ACC112 (cell line): ENCODE results near the gene PRKCE.

Source experiments
- H2AFZ ChIP-seq: fragments of 200-600 bp; sonication (generic); one replicate; pipeline ENCODE4 v1.6.0; 2017; ENCODE audit warnings: antibody characterized with exemption, low read length; ENCODE audit not compliant: unreplicated experiment
- H3K27ac ChIP-seq: fragments of 200-600 bp; sonication (generic); 2 replicates; pipeline ENCODE4 v1.5.1; 2014; ENCODE audit warnings: low read depth, mild to moderate bottlenecking, antibody characterized with exemption, low read length, moderate library complexity
- H3K27me3 ChIP-seq: fragments of 200-600 bp; sonication (generic); 2 replicates; pipeline ENCODE4 v1.6.1; 2014; ENCODE audit warnings: mild to moderate bottlenecking, antibody characterized with exemption, low read length, moderate library complexity, mixed read lengths; ENCODE audit not compliant: insufficient read depth
- H3K36me3 ChIP-seq: fragments of 200-600 bp; sonication (generic); 2 replicates; pipeline ENCODE4 v1.6.1; 2016; ENCODE audit warnings: mild to moderate bottlenecking, antibody characterized with exemption, low read length, moderate library complexity, mixed read lengths; ENCODE audit not compliant: insufficient read depth
- H3K4me1 ChIP-seq: fragments of 200-600 bp; sonication (generic); one replicate; pipeline ENCODE4 v1.6.1; 2016; ENCODE audit warnings: low read length, mixed read lengths; ENCODE audit not compliant: insufficient read depth, unreplicated experiment, control insufficient read depth
- H3K4me3 ChIP-seq: fragments of 200-600 bp; sonication (generic); 2 replicates; pipeline ENCODE4 v1.5.1; 2014; ENCODE audit warnings: mild to moderate bottlenecking, low read depth, low read length
- H3K79me2 ChIP-seq: fragments of 200-600 bp; sonication (generic); one replicate; pipeline ENCODE4 v1.6.0; 2016; ENCODE audit warnings: low read length; ENCODE audit not compliant: control insufficient read depth, unreplicated experiment, insufficient read depth

Gene PRKCE

DNA sequence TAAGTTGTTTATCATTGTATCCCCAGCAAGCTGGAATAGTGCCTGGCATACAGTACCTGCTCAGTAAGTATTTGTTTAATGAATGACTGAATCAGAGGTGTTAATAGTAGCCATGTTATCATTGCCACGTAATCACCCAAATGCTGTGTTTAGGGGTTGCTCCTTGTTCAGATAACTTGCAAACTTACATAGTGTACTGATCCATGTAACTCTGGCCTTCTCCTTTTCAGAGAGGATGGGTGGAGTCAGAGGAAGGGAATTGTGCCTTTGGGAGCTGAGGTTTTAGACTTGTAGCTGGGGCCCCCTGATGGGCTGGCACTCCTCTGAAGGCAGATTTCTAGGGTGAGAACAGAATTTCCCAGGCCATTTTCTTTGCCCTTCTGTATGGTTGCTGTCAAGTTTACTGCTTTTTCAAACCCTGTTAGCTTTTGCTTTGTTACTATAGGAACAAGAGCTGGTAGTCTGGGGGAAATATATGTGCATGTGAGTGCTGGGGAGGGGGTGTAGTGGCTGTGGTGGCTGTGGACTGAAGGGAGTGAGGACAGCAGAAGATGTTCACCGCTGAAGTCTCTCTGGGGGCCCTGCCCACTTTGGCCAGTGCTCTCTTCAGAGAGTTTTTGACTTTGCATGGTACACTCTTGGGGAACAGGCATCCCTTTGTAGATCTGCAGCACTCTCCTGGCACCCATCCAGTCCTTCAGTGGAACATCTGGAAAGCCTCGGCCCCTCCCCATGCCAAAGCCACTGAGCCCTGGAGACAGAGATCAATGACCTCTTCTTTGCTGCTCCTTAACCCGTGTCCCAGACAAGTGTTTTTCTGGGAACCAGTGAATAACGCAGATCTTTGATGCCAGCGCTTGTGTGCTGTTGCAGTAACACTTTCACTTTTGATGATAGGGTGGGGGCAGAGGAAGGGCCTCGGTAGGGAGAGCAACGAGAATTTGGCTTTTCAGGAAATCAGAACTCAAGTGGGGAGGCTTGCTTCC is 209.0 kb downstream of the PRKCE start:
- Histone ChIP-seq H3K27ac (peak overlapping the region; percentile 41; the same call in 1 of the 2 replicates), H3K4me3 (peak overlapping the region; percentile 71), H3K4me1 (peaks cover 18% of the 10 kb centered on the region), H2AFZ (peak overlapping the region; percentile 65), H3K36me3 (no peaks in the 10 kb centered on the region), H3K79me2 (no peaks in the 10 kb centered on the region), H3K27me3 (no peaks in the 10 kb centered on the region)

GRCh38 chr2:45862843-45863242 is 211.4 kb downstream of the PRKCE start:
- H3K4me3 ChIP-seq: no peak overlapping the region
- no peak overlapping the region for H3K27ac ChIP-seq
- no peaks in the 10 kb centered on the region for H3K36me3 ChIP-seq
- H3K4me1 ChIP-seq: peaks cover 16% of the 10 kb centered on the region
- H2AFZ ChIP-seq: no peak overlapping the region
- H3K79me2 ChIP-seq: no peaks in the 10 kb centered on the region
- H3K27me3 ChIP-seq: no peaks in the 10 kb centered on the region

GRCh38 chr2:45864121-45864520 is 212.6 kb downstream of the PRKCE start:
- Histone ChIP-seq H3K36me3 (no peaks in the 10 kb centered on the region), H3K4me1 (peaks cover 19% of the 10 kb centered on the region), H3K4me3 (no peak overlapping the region), H3K27me3 (no peaks in the 10 kb centered on the region), H2AFZ (no peak overlapping the region), H3K79me2 (no peaks in the 10 kb centered on the region), H3K27ac (no peak overlapping the region)

GRCh38 chr2:45867349-45867748 is 215.9 kb downstream of the PRKCE start:
- peaks cover 5% of the 10 kb centered on the region for H3K79me2 ChIP-seq
- H3K4me1 ChIP-seq: peaks cover 14% of the 10 kb centered on the region

DNA sequence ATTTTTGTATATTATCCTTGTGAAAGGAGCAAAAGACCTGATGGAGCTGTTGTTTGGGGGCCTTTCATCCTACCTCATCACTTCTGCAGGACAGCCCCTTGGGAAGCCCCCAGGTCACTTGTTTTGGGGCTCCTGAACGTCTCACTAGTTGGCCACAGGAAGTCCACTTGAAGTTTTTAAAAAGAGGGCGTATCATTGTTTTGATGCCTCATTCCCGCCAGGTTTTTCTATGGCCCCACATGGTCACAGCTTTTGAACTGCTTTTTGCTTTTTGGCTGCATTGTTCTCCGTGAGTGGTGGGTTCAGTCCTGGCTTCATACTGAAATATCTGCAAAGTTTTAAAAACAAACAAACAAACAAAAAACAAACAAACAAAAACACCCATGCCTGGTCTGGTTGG is 216.3 kb downstream of the PRKCE start:
- no peaks in the 10 kb centered on the region for H3K27me3 ChIP-seq
- no peak overlapping the region for H2AFZ ChIP-seq
- peaks cover 18% of the 10 kb centered on the region for H3K4me1 ChIP-seq
- peaks cover 5% of the 10 kb centered on the region for H3K79me2 ChIP-seq
- no peak overlapping the region for H3K4me3 ChIP-seq
- H3K27ac ChIP-seq: no peak overlapping the region
- H3K36me3 ChIP-seq: no peaks in the 10 kb centered on the region

More at GRCh38 chr2:45867349-45867748, 215.9 kb downstream of the PRKCE start:
- no peak overlapping the region for H2AFZ ChIP-seq
- no peaks in the 10 kb centered on the region for H3K36me3 ChIP-seq
- H3K27ac ChIP-seq: no peak overlapping the region
- H3K27me3 ChIP-seq: no peaks in the 10 kb centered on the region
- H3K4me3 ChIP-seq: no peak overlapping the region

GRCh38 chr2:45869165-45869501 is 217.7 kb downstream of the PRKCE start:
- Histone ChIP-seq H3K27me3 (no peaks in the 10 kb centered on the region), H3K27ac (no peak overlapping the region), H3K4me1 (peaks cover 18% of the 10 kb centered on the region), H3K4me3 (no peak overlapping the region), H3K79me2 (peaks cover 5% of the 10 kb centered on the region), H2AFZ (no peak overlapping the region), H3K36me3 (no peaks in the 10 kb centered on the region)

- Histone ChIP-seq H3K4me1 (peaks cover 18% of the 10 kb centered on the region), H3K36me3 (peaks cover 11% of the 10 kb centered on the region; the same call in 1 of the 2 replicates), H2AFZ (no peak overlapping the region), H3K27ac (no peak overlapping the region), H3K79me2 (peaks cover 5% of the 10 kb centered on the region), H3K27me3 (no peaks in the 10 kb centered on the region), H3K4me3 (no peak overlapping the region)
Observed at GRCh38 chr2:45871025-45871424, 219.6 kb downstream of the PRKCE start.

DNA sequence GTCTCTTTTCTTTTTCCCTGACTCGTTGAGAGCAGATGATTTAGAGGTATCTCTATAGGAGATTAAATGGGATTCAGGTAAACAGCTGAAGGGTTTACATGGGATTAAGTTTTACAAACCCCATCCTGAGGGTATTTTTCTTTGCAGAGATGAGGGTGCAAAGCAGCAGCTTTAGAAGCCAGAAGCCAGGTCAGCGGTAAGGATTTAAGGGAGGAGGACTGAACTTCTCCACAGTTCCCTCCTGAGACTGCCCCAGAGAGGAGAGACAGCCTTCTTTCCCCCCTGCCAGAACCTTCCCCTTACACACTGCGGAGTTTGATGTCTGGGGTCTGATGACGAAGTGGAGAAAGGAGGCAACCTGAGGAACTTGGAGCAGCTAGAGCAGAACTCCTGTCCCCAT is 220.1 kb downstream of the PRKCE start:
- Histone ChIP-seq H3K27me3 (no peaks in the 10 kb centered on the region), H3K79me2 (peaks cover 5% of the 10 kb centered on the region), H2AFZ (no peak overlapping the region), H3K4me1 (peaks cover 18% of the 10 kb centered on the region), H3K36me3 (peaks cover 15% of the 10 kb centered on the region; the same call in 1 of the 2 replicates), H3K27ac (no peak overlapping the region), H3K4me3 (no peak overlapping the region)

GRCh38 chr2:45872211-45872610 is 220.7 kb downstream of the PRKCE start:
- Histone ChIP-seq H3K27ac (no peak overlapping the region), H3K4me1 (peaks cover 18% of the 10 kb centered on the region), H3K79me2 (peaks cover 5% of the 10 kb centered on the region), H3K4me3 (no peak overlapping the region), H3K27me3 (no peaks in the 10 kb centered on the region), H2AFZ (no peak overlapping the region), H3K36me3 (peaks cover 19% of the 10 kb centered on the region)

DNA sequence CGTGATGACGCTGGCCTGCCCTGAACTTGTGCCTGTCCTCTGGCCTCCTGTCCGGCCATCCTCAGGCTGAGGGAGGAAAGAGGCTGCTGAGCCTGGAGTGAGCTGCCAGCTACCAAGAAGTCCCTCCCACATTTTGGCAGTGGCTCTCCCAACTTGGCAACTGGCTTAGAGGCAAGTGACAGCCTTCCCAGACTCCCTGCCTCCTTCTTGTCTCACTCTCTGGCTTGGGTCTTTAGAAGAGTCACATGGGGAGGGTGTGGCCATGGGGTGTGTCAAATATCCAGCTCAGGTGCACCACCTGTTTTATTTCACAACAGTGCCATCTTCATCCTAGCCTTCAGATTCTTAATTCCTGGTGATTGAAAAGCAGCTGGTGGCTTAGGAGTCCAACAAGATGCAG is 222.9 kb downstream of the PRKCE start:
- no peaks in the 10 kb centered on the region for H3K27me3 ChIP-seq
- H2AFZ ChIP-seq: no peak overlapping the region
- H3K4me1 ChIP-seq: peaks cover 12% of the 10 kb centered on the region
- no peak overlapping the region for H3K4me3 ChIP-seq
- peaks cover 27% of the 10 kb centered on the region for H3K36me3 ChIP-seq
- no peak overlapping the region for H3K27ac ChIP-seq
- peaks cover 5% of the 10 kb centered on the region for H3K79me2 ChIP-seq

DNA sequence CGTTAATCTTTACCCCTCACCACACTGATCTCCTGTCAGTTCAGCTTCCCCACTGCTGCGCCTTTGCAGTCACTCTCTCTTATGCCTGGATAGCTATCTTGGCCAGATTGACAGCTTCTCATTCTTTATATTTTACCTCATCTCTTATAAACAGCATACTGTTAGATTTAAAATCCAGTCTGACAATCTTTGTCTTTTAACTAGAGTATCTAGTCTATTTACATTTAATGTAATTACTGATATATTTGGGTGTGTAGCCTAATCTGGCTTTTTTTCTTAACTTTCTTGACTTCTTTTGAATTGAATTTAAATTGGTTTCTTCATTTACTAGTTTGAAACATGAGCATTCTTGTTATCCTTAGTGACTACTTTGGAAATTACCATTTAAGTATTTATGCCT is 225.1 kb downstream of the PRKCE start:
- Histone ChIP-seq H3K79me2 (no peaks in the 10 kb centered on the region), H2AFZ (no peak overlapping the region), H3K4me3 (no peak overlapping the region), H3K27me3 (no peaks in the 10 kb centered on the region), H3K36me3 (peaks cover 27% of the 10 kb centered on the region), H3K27ac (no peak overlapping the region), H3K4me1 (peaks cover 10% of the 10 kb centered on the region)
